Skin epidermis (tissue), 12 donors: ENCODE results near the gene PM20D2.
A peak's percentile ranks its signal among the peaks of the same experiment; 100 is the strongest.

ENCODE experiments used
- H3K27ac ChIP-seq, 21 experiments: fragments of 200-600 bp; sonication (generic) in 11 of 21; one replicate each; pipeline ENCODE4 v1.5.0; 2020; ENCODE audit warnings: mild to moderate bottlenecking in 3 of 21, inconsistent platforms in 2 of 21, moderate library complexity in 2 of 21
- H3K4me3 ChIP-seq, 7 experiments: fragments of 200-600 bp; sonication (generic) in 2 of 7; one replicate each; pipeline ENCODE4 v1.5.0; 2020; ENCODE audit warnings: inconsistent platforms in 2 of 7, mild to moderate bottlenecking in 2 of 7, moderate library complexity in 1 of 7

Gene PM20D2

DNA sequence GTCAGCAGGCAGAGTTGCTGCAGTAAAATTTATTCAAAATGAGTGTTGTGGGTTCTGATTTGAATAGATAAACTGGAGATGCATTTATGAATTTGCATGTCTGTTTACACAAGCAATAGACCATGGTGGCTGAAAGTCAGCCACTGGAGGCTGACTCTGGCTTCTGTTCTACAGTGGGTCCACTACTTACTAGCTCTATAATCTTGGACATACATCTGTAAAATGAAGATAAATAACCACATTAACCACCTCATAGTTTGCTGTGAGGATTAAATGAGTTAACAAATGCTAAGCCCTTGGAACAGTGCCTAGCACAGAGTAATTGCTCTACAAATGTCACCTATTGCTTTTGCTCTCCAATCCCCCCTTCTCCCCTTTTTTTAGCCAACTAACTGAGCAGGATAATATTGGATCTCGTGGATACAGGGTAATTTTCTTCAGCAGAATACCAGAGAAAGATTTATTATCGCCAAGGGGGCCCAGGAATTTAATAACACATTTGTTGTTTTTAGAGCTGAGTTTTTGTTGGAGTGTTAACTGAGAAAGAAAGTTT is 1.4 kb upstream of the PM20D2 start:
- H3K4me3 ChIP-seq = no peak overlapping the region

DNA sequence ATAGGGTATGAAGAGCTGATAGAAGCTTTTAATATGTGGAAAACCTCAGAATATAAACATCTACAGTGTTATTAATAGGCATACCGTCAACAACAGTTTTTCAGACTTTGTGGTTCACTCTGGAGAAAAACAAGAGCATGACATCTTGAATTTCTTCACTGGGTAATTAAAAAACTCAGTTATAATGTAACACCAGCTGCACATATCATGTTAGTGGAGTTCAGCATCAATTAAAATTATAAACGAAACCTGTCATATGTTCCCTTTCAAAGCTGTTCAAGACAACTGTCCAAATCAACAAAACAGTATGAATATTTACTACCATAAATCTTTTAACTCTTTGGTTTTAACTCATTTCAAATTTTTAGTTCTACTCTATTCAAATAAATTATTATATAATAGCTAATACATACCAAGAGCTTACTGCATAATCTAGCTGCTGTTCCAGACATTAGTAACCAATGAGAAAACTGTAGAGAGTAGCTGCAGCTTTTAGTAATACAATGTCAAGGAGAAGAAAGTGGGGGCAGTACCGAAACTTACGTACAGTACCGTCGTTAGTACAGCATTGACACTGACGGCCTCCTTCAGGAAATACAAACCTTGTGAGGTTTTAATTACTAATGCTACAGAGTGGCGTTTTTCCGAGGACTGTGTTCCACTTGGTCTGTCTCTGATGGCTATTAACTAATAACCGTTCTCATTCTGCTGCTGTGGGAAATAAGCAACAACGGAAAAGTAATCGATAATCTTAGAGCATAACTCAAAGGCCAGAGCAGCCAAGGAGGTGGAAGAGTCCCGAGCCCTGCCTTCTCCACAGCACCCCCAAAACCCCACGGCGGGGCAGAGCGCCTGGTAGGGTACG is 532 bp upstream of the PM20D2 start:
- peak overlapping the region; percentile 54 to 90 (median 63) for H3K4me3 ChIP-seq
- peak overlapping the region in 20 of 21 experiments; percentile 40 to 93 (median 84) for H3K27ac ChIP-seq

More for the DNA sequence above, 1.4 kb upstream of the PM20D2 start:
- no peak overlapping the region for H3K27ac ChIP-seq

- peak overlapping the region; percentile 40 to 93 (median 84) for H3K27ac ChIP-seq
- H3K4me3 ChIP-seq = peak overlapping the region; percentile 54 to 90 (median 63)
These were observed 1.2 kb downstream of the PM20D2 start for GRCh38 chr6:89146718-89147700.

GRCh38 chr6:89148016-89148750 is 2.3 kb downstream of the PM20D2 start:
- H3K27ac ChIP-seq = no peak overlapping the region
- H3K4me3 ChIP-seq = no peak overlapping the region

GRCh38 chr6:89154131-89154530 is 8.3 kb downstream of the PM20D2 start:
- H3K4me3 ChIP-seq = no peak overlapping the region
- no peak overlapping the region for H3K27ac ChIP-seq

DNA sequence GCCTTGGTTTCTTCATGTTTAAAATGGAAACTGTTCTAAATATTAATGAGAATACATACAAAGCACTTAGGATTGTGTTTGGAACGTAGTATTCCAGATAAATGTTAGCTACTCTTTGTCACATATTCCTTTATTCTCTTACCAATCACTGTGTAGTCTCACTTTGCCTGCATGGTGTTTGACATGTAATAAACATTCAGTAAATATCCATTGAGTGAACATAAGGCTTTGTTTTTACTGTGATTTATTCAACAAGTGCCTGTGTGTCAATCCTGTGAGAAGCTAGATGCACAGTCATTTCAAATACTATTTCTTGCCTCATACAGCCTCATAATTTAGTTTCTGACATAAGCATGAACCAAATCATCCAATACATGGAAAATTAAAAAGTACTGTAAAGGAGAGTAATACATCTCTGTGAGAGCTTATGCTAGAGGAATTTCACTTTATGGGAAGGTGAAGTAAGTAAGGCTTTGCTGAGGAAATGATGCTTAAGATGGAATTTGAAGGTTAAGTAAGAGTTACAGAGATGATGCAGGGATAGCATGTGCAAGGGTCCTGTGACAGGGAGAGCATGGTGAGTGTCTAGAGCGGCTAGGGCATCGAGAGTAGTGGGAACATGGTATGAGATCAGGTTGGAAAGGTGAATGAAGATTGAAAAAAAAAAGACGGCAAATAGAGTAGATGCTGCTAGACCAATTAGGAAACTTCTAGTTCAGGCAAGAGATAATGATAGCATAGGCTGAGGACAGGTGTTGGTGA is 14.7 kb downstream of the PM20D2 start:
- peak overlapping the region in 1 of 21 experiments; percentile 59 for H3K27ac ChIP-seq
- H3K4me3 ChIP-seq = no peak overlapping the region

DNA sequence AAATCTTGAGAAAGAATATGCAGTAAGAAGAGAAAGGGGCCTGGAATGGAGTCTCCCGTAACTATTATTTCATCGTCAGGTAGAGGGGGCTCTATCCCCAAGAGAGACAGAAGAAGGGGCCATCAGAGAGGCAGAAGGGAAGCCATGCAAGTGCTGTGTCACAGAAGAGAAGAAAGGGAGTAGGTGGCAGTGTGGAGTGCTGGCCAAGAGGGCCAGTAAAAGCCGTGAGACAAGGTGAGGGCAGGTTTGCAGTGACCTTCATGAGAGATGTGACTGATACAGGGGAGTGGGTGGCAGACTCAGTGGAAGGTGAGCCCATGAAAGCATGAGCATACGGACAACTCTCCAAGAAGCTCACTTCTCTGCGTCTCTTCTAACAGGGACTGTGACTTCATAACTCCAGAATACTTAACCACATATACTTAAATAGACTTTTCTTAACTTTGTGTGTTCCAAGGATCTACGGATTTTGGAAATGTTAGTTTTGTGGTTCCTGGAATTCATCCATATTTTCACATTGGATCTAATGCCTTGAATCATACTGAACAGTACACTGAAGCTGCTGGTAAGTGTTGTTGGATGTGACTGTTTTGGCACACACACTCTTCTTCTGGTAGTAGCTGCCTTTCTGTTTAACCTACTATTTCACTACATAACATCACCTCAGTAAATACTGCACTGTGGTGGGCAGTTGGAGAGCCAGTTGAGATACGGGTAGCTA is 15.6 kb downstream of the PM20D2 start:
- Histone ChIP-seq H3K4me3 (no peak overlapping the region), H3K27ac (peak overlapping the region in 4 of 21 experiments; percentile 10 to 59 (median 38))

GRCh38 chr6:89162047-89162371 is 16.2 kb downstream of the PM20D2 start:
- Histone ChIP-seq H3K4me3 (no peak overlapping the region), H3K27ac (no peak overlapping the region)

- no peak overlapping the region for H3K4me3 ChIP-seq
- no peak overlapping the region for H3K27ac ChIP-seq
These were observed 26.3 kb downstream of the PM20D2 start for GRCh38 chr6:89172131-89172530.

DNA sequence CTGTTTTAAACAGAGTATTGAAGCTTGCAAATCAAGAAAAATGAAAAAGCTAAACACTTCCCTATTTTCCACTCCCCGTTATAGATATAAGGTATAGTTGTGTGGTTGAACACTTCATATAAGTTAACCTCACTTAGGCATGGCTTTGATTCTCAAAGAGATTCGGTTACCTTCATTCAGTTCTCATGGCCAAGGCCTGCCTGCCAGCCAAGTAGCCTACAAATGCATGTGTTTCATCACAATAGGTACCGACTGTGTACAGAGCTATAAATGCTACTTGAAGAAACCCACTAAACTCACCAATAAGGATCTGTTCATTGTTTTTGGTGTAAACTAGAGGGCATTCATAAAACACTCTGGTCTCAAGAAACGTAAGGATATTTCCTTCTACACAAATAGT is 27.8 kb downstream of the PM20D2 start:
- no peak overlapping the region for H3K4me3 ChIP-seq
- no peak overlapping the region for H3K27ac ChIP-seq

DNA sequence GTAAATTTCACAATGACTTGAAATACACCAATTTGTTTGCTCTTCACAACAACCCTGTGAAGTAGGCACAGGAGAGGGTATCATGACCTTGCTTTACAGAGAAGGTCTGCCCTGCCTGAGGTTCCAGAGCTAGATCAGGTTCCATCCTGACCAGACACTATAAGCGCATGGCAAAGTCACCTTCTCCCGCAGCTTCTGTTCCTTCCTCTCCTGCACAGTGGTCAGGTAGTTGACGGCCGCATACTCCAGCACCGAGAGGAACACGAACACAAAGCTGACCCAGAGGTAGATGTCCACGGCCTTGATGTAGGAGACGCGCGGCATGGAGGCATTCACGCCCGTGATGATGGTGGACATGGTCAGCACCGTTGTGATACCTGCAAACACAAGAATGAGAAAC is 34.3 kb downstream of the PM20D2 start:
- Histone ChIP-seq H3K4me3 (no peak overlapping the region), H3K27ac (no peak overlapping the region)

GRCh38 chr6:89180971-89181370 is 35.1 kb downstream of the PM20D2 start:
- no peak overlapping the region for H3K27ac ChIP-seq
- H3K4me3 ChIP-seq = no peak overlapping the region

GRCh38 chr6:89183294-89183693 is 37.4 kb downstream of the PM20D2 start:
- Histone ChIP-seq H3K4me3 (no peak overlapping the region), H3K27ac (no peak overlapping the region)

- Histone ChIP-seq H3K4me3 (no peak overlapping the region), H3K27ac (no peak overlapping the region)
These were observed 38.5 kb downstream of the PM20D2 start for GRCh38 chr6:89184344-89184743.

DNA sequence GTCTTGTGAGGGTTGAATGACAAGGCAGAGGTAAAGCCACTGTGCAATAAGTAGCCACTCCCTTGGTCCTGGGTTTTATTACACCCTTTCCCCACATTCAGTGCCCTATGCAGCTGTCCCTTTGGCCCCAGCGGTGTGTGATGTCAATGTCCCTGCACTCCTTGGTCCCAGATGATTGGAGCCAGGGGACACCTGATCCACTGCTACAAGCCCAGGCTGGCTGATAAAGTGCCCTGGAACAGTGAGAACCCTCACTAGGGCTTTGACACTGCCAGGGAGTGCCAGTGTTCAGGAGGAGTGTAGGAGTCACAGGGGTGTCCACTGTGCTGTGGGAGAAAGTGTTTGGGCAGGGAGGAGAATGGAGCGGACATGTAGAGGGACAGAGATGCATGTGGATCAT is 40.9 kb downstream of the PM20D2 start:
- no peak overlapping the region for H3K27ac ChIP-seq
- H3K4me3 ChIP-seq = no peak overlapping the region

GRCh38 chr6:89187504-89187903 is 41.6 kb downstream of the PM20D2 start:
- no peak overlapping the region for H3K4me3 ChIP-seq
- H3K27ac ChIP-seq = no peak overlapping the region

- Histone ChIP-seq H3K4me3 (no peak overlapping the region), H3K27ac (no peak overlapping the region)
These were observed 44.9 kb downstream of the PM20D2 start for GRCh38 chr6:89190741-89191140.

DNA sequence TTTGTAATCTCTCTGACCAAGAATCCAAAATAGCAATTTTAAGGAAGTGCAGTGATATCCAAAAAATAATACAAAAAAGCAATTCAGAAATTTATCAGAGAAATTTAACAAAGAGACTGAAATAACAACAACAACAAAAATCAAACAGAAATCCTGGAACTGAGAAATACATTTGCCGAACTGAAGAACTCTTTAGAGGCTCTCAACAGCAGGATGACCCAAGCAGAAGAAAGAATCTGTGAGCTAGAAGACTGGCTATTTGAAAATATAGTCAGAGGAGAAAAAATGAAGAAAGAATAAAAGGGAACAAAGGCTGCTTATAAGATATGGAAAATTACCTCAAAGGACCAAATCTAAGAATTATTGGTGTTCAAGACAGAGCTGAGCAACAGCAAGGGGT is 48.7 kb downstream of the PM20D2 start:
- Histone ChIP-seq H3K4me3 (no peak overlapping the region), H3K27ac (no peak overlapping the region)
